HG03571 (cell line): ENCODE data around the gene GNA15.

ENCODE experiments used
- ATAC-seq: cut with Tn5 transposase; IDR thresholded peaks from one replicate; pipeline ENCODE4 v1.9.1; 2021; ENCODE audit not compliant: unreplicated experiment

The GNA15 gene

GRCh38 chr19:3203805-3204645 is 68.2 kb downstream of the GNA15 start:
- ATAC-seq, result no peak

- ATAC-seq, result no peak
Observed at GRCh38 chr19:3204646-3205275, 68.9 kb downstream of the GNA15 start.

- no peak for ATAC-seq
Observed at GRCh38 chr19:3206216-3206953, 70.6 kb downstream of the GNA15 start.

GRCh38 chr19:3207461-3208242 is 71.8 kb downstream of the GNA15 start:
- ATAC-seq, result no peak

- ATAC-seq, result no peak
Observed at GRCh38 chr19:3208317-3209207, 72.7 kb downstream of the GNA15 start.

GRCh38 chr19:3210347-3211017 is 74.6 kb downstream of the GNA15 start:
- no peak for ATAC-seq

- no peak for ATAC-seq
Observed at GRCh38 chr19:3211191-3211590, 75.4 kb downstream of the GNA15 start.

- no peak for ATAC-seq
Observed at GRCh38 chr19:3213159-3213558, 77.3 kb downstream of the GNA15 start.
